RWPE2 (cell line): ENCODE measurements around the gene CLCN6.
A peak's percentile ranks its signal among the peaks of the same experiment; 100 is the strongest.

ENCODE experiments used
- ATAC-seq: fragments of 200-7000 bp; cut with Tn5 transposase; 3 replicates; pipeline ENCODE4 v1.9.1; 2021; ENCODE audit warnings: low read depth
- DNase-seq: peaks from one replicate; pipeline ENCODE4 v3.0.0-alpha.2; 2020; ENCODE audit warnings: low spot score
- H3K27ac ChIP-seq: fragments of 450-650 bp; 2 replicates; pipeline ENCODE4 v1.5.1; 2017; ENCODE audit warnings: mild to moderate bottlenecking; ENCODE audit not compliant: poor library complexity, severe bottlenecking
- H3K27me3 ChIP-seq: fragments of 250-450 bp; sonication (Bioruptor Pico); 2 replicates; pipeline ENCODE4 v1.5.1; 2021; ENCODE audit warnings: mild to moderate bottlenecking, moderate library complexity; ENCODE audit not compliant: insufficient read depth, poor library complexity, severe bottlenecking
- H3K36me3 ChIP-seq: fragments of 250-450 bp; sonication (Bioruptor Pico); 2 replicates; pipeline ENCODE4 v1.5.1; 2020; ENCODE audit warnings: low read depth, mild to moderate bottlenecking, moderate library complexity
- H3K4me1 ChIP-seq: fragments of 250-450 bp; sonication (Bioruptor Pico); 2 replicates; pipeline ENCODE4 v1.5.1; 2021; ENCODE audit warnings: mild to moderate bottlenecking, moderate library complexity; ENCODE audit not compliant: insufficient read depth, poor library complexity, severe bottlenecking
- H3K4me3 ChIP-seq: fragments of 250-450 bp; sonication (Bioruptor Pico); 2 replicates; pipeline ENCODE4 v1.5.1; 2021; ENCODE audit warnings: mild to moderate bottlenecking, moderate library complexity; ENCODE audit not compliant: severe bottlenecking
- H3K9me3 ChIP-seq: fragments of 250-450 bp; sonication (Bioruptor Pico); 2 replicates; pipeline ENCODE4 v1.5.1; 2021; ENCODE audit warnings: mild to moderate bottlenecking, moderate library complexity; ENCODE audit not compliant: severe bottlenecking
- CTCF ChIP-seq: fragments of 450-650 bp; IDR thresholded peaks from one replicate; pipeline ENCODE4 v1.5.1; 2017; ENCODE audit warnings: mild to moderate bottlenecking, moderate library complexity; ENCODE audit not compliant: poor library complexity, severe bottlenecking

CLCN6 gene

GRCh38 chr1:11799099-11799498 is 6.9 kb upstream of the CLCN6 start:
- H3K4me1 ChIP-seq: peaks cover 4% of the 10 kb centered on the region
- peaks cover 57% of the 10 kb centered on the region for H3K36me3 ChIP-seq
- DNase-seq: no peak
- no peak overlapping the region for H3K27ac ChIP-seq
- TF ChIP-seq CTCF: no peak
- no peak for ATAC-seq
- H3K4me3 ChIP-seq: no peak overlapping the region
- H3K27me3 ChIP-seq: no peaks in the 10 kb centered on the region
- H3K9me3 ChIP-seq: no peaks in the 10 kb centered on the region

- Histone ChIP-seq H3K9me3 (no peaks in the 10 kb centered on the region), H3K27ac (no peak overlapping the region), H3K4me3 (no peak overlapping the region), H3K36me3 (peaks cover 49% of the 10 kb centered on the region), H3K27me3 (no peaks in the 10 kb centered on the region), H3K4me1 (peaks cover 7% of the 10 kb centered on the region)
- no peak for TF ChIP-seq CTCF
- DNase-seq: no peak
- ATAC-seq: no peak
Observed at GRCh38 chr1:11799896-11800295, 6.1 kb upstream of the CLCN6 start.

GRCh38 chr1:11800391-11800755 is 5.6 kb upstream of the CLCN6 start:
- Histone ChIP-seq H3K27ac (no peak overlapping the region), H3K27me3 (no peaks in the 10 kb centered on the region), H3K9me3 (no peaks in the 10 kb centered on the region), H3K4me3 (no peak overlapping the region), H3K36me3 (peaks cover 44% of the 10 kb centered on the region), H3K4me1 (peaks cover 7% of the 10 kb centered on the region)
- ATAC-seq (no peak), DNase-seq (no peak)
- no peak for TF ChIP-seq CTCF

- ATAC-seq (no peak), DNase-seq (no peak)
- no peaks in the 10 kb centered on the region for H3K27me3 ChIP-seq
- no peak for TF ChIP-seq CTCF
- H3K4me3 ChIP-seq: no peak overlapping the region
- no peak overlapping the region for H3K27ac ChIP-seq
- H3K9me3 ChIP-seq: no peaks in the 10 kb centered on the region
- H3K4me1 ChIP-seq: peaks cover 7% of the 10 kb centered on the region
- H3K36me3 ChIP-seq: peaks cover 39% of the 10 kb centered on the region
Observed at GRCh38 chr1:11800756-11801433, 5.1 kb upstream of the CLCN6 start.

GRCh38 chr1:11802616-11802972 is 3.4 kb upstream of the CLCN6 start:
- DNase-seq: no peak
- Histone ChIP-seq H3K27ac (peak overlapping the region; percentile 94), H3K27me3 (no peaks in the 10 kb centered on the region), H3K4me3 (peak overlapping the region; percentile 34), H3K36me3 (peaks cover 33% of the 10 kb centered on the region), H3K4me1 (peaks cover 11% of the 10 kb centered on the region), H3K9me3 (no peaks in the 10 kb centered on the region)
- no peak; the same call in 2 of the 3 replicates for ATAC-seq
- TF ChIP-seq CTCF: no peak
